B cell (primary cell): ENCODE results near the gene CST11. TPM values are rescaled to one million over a fixed set of nuclear protein-coding genes. Genes with fewer than 3 reads are reported as not detected.
"Not testable (repeated sequence)": the region's sequence is repeated elsewhere in the genome, so short reads cannot be mapped to it uniquely, and the experiment has no call there.

Source experiments
- ATAC-seq: fragments of 200-7000 bp; cut with Tn5 transposase; one replicate; pipeline ENCODE4 v1.10.0; 2021; ENCODE audit warnings: low read depth, mild to moderate bottlenecking, moderate number of reproducible peaks, moderate library complexity
- CTCF ChIA-PET: fragments of 350-600 bp; sonication (Branson Sonifier 250); formaldehyde crosslinking; loops from one replicate; lab custom pipeline; 2021; ENCODE audit warnings: antibody characterized with exemption, inconsistent platforms; lab: Charles Lee
- POLR2A ChIA-PET: fragments of 350-600 bp; sonication (Branson Sonifier 250); formaldehyde crosslinking; loops from one replicate; lab custom pipeline; 2021; ENCODE audit warnings: antibody characterized with exemption; lab: Charles Lee
- DNase-seq: peaks from one replicate; pipeline ENCODE4 v3.0.0; 2013
- H2AFZ ChIP-seq: 2 replicates; pipeline ENCODE4 v1.6.1; 2012; ENCODE audit warnings: mild to moderate bottlenecking, low read depth, low read length; ENCODE audit not compliant: insufficient read depth, poor library complexity, severe bottlenecking
- H3K27ac ChIP-seq, 2 donors: 1 replicate in 1 of 2; 2 replicates in 1 of 2; pipeline ENCODE4 v1.5.1; 2012 to 2013; ENCODE audit warnings: low read length in 2 of 2, mild to moderate bottlenecking in 2 of 2, moderate library complexity in 1 of 2
- H3K27me3 ChIP-seq, 4 experiments: fragments of 200-600 bp in 1 of 4; sonication (generic) in 1 of 4; replicated peaks in 1 of 4; 1 replicate in 2 of 4; 2 replicates in 2 of 4; pipeline versions ENCODE4 v1.6.1 to v1.7.0; 2013 to 2016; ENCODE audit warnings: low read length in 3 of 4, mild to moderate bottlenecking in 2 of 4, mixed read lengths in 1 of 4, moderate library complexity in 1 of 4; ENCODE audit not compliant: insufficient read depth in 4 of 4, control insufficient read depth in 3 of 4; ENCODE audit errors: control extremely low read depth in 1 of 4
- H3K36me3 ChIP-seq, 2 experiments: replicated peaks in 1 of 2; 1 replicate in 1 of 2; 2 replicates in 1 of 2; pipeline versions ENCODE4 v1.6.1 to v1.7.1; 2013; ENCODE audit warnings: low read length in 1 of 2; ENCODE audit not compliant: insufficient read depth in 2 of 2, control insufficient read depth in 1 of 2; ENCODE audit errors: control extremely low read depth in 1 of 2, extremely low read depth in 1 of 2
- H3K4me1 ChIP-seq, 2 donors: fragments of 200-600 bp in 1 of 2; sonication (generic) in 1 of 2; 1 replicate in 1 of 2; 2 replicates in 1 of 2; pipeline versions ENCODE4 v1.5.1 to v1.6.1; 2013 to 2017; ENCODE audit warnings: low read length in 2 of 2; ENCODE audit not compliant: control insufficient read depth in 2 of 2, insufficient read depth in 2 of 2
- H3K4me2 ChIP-seq: replicated peaks from 2 replicates; pipeline ENCODE3; 2012; ENCODE audit warnings: mild to moderate bottlenecking, low read depth, low read length; ENCODE audit not compliant: poor library complexity, severe bottlenecking
- H3K4me3 ChIP-seq, 5 experiments: fragments of 200-600 bp in 1 of 5; sonication (generic) in 1 of 5; 1 replicate in 3 of 5; 2 replicates in 2 of 5; pipeline versions ENCODE4 v1.5.1 to v1.7.0; 2011 to 2016; ENCODE audit warnings: low read length in 4 of 5, mild to moderate bottlenecking in 4 of 5, low read depth in 2 of 5, control low read depth in 1 of 5, moderate library complexity in 1 of 5; ENCODE audit not compliant: insufficient read depth in 1 of 5; ENCODE audit errors: control extremely low read depth in 1 of 5, extremely low read depth in 1 of 5
- H3K79me2 ChIP-seq: fragments of 200-600 bp; sonication (generic); one replicate; pipeline ENCODE4 v1.6.0; 2016; ENCODE audit warnings: low read length; ENCODE audit not compliant: control insufficient read depth, insufficient read depth
- H3K9ac ChIP-seq: fragments of 200-600 bp; sonication (generic); 2 replicates; pipeline ENCODE4 v1.6.1; 2017; ENCODE audit warnings: mild to moderate bottlenecking, low read length, moderate library complexity
- H3K9me3 ChIP-seq, 3 donors: one replicate each; pipeline versions ENCODE4 v1.6.1 to v1.7.1; 2013; ENCODE audit warnings: low read length in 2 of 3; ENCODE audit not compliant: control insufficient read depth in 2 of 3, insufficient read depth in 1 of 3; ENCODE audit errors: control extremely low read depth in 1 of 3
- H4K20me1 ChIP-seq: 2 replicates; pipeline ENCODE4 v1.6.0; 2012; ENCODE audit warnings: mild to moderate bottlenecking, low read length; ENCODE audit not compliant: insufficient read depth, control insufficient read depth, poor library complexity, severe bottlenecking
- H3K27ac Mint-ChIP-seq: one replicate; pipeline ENCODE4 v1.8.0; 2021; ENCODE audit warnings: mixed read lengths
- H3K27me3 Mint-ChIP-seq: one replicate; pipeline ENCODE4 v1.8.0; 2021; ENCODE audit warnings: mixed read lengths
- H3K4me1 Mint-ChIP-seq: one replicate; pipeline ENCODE4 v1.8.0; 2021; ENCODE audit warnings: mixed read lengths
- H3K4me3 Mint-ChIP-seq: one replicate; pipeline ENCODE4 v1.8.0; 2021; ENCODE audit warnings: mixed read lengths
- H3K9me3 Mint-ChIP-seq: one replicate; pipeline ENCODE4 v1.8.0; 2022; ENCODE audit warnings: mixed read lengths; ENCODE audit not compliant: insufficient read depth
- WGBS: methylation state at CpG from one replicate; pipeline ENCODE4 v1.1.5; 2013; ENCODE audit warnings: missing lambda C conversion rate; ENCODE audit not compliant: insufficient coverage; 5-methylcytosine and 5-hydroxymethylcytosine counted together
- intact Hi-C: fragments of 100-400 bp; cut with micrococcal nuclease; formaldehyde crosslinking; loops from one replicate; pipeline ENCODE4 v1.10.0; 2022
- polyA plus RNA-seq: library from polyadenylated mRNA; depleted of rRNA; stranded (reverse); fragments of >200 nt; gene quantifications from 2 replicates; pipeline ENCODE4 v1.2.3, GENCODE V29; 2012
- total RNA-seq, 2 donors: library from RNA; stranded (reverse); fragments of 120-200 nt in 1 of 2; gene quantifications; 1 replicate in 1 of 2; 2 replicates in 1 of 2; pipeline versions ENCODE4 v1.2.3 to v1.2.4, GENCODE V29; 2013 to 2022

The CST11 gene
- total and polyA plus RNA-seq, 2 donors (not counting 1 experiment from before 2014, with no cell fraction given) = not detected

GRCh38 chr20:23473293-23473692 is 20.6 kb upstream of the CST11 start:
- H3K36me3 ChIP-seq, H2AFZ ChIP-seq, H3K27ac ChIP-seq, H3K4me1 ChIP-seq, POLR2A ChIA-PET, H3K27ac Mint-ChIP-seq, DNase-seq, H3K9ac ChIP-seq, H3K4me1 Mint-ChIP-seq, CTCF ChIA-PET, H3K79me2 ChIP-seq, H3K27me3 Mint-ChIP-seq, ATAC-seq, H3K4me3 ChIP-seq, intact Hi-C loops, H3K4me2 ChIP-seq, H3K4me3 Mint-ChIP-seq, H3K9me3 Mint-ChIP-seq, H3K9me3 ChIP-seq, H3K27me3 ChIP-seq, H4K20me1 ChIP-seq: not testable (repeated sequence)
- no CpG with 5 or more reads among the region's 2 CpGs for WGBS

DNA sequence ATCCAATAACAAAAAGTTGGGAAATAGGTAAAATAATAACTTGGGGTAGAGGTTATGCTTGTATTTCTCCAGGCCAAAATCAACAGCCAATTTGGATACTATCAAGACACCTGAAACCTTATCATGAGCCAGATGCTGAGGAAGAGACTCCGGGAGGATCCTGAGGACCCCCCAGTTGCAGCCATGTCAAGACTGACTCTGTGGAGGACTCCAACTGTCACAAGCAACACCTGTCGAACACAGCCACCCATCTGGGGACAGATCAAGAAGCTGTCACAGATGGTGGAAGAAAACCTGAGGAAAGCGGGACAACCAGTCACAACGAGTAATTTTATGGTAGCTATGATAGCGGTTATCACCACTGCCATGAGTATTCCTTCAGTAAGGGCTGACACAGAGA is 19.6 kb upstream of the CST11 start:
- H3K27me3 Mint-ChIP-seq, H3K79me2 ChIP-seq, POLR2A ChIA-PET, H3K36me3 ChIP-seq, H3K4me1 Mint-ChIP-seq, H3K4me2 ChIP-seq, ATAC-seq, DNase-seq, intact Hi-C loops, H2AFZ ChIP-seq, CTCF ChIA-PET, H3K9me3 Mint-ChIP-seq, H3K4me3 Mint-ChIP-seq, H3K9ac ChIP-seq, H3K4me3 ChIP-seq, H3K27ac Mint-ChIP-seq, H3K9me3 ChIP-seq, H3K27me3 ChIP-seq, H3K4me1 ChIP-seq, H3K27ac ChIP-seq, H4K20me1 ChIP-seq: not testable (repeated sequence)
- 96% methylated on average over 5 of the region's 5 CpGs for WGBS

DNA sequence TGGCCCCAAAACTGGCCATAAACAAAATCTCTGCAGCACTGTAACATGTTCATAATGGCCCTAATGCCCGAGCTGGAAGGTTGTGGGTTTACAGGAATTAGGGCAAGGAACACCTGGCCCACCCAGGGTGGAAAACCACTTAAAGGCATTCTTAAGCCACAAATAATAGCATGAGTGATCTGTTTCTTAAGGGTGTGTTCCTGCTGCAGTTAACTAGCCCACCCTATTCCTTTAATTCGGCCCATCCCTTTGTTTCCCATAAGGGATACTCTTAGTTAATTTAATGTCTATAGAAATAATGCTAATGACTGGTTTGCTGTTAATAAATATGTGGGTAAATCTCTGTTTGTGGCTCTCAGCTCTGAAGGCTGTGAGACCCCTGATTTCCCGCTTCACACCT is 14.3 kb upstream of the CST11 start:
- H3K27ac Mint-ChIP-seq, POLR2A ChIA-PET: not testable (repeated sequence)

More for the DNA sequence above, 14.3 kb upstream of the CST11 start:
- Mint-ChIP-seq H3K9me3 (peaks cover 11% of the 10 kb centered on the region), H3K27me3 (peaks cover 12% of the 10 kb centered on the region)
- peaks cover 10 to 18% (median 17%) of the 10 kb centered on the region in 3 donors for H3K9me3 ChIP-seq
- H3K4me3 ChIP-seq, intact Hi-C loops, H3K4me1 Mint-ChIP-seq, CTCF ChIA-PET, H3K4me2 ChIP-seq, H3K27me3 ChIP-seq, DNase-seq, H3K4me3 Mint-ChIP-seq, H3K9ac ChIP-seq, H2AFZ ChIP-seq, H3K79me2 ChIP-seq, H3K4me1 ChIP-seq, H3K36me3 ChIP-seq, H4K20me1 ChIP-seq, H3K27ac ChIP-seq, ATAC-seq: not testable (repeated sequence)
- 40% methylated on average over 1 of the region's 3 CpGs for WGBS
